HG02943 (cell line): Measurements from ENCODE around the gene CSRNP2.
"Not testable (repeated sequence)": the region's sequence is repeated elsewhere in the genome, so short reads cannot be mapped to it uniquely, and the experiment has no call there.

Experiments
- ATAC-seq: cut with Tn5 transposase; IDR thresholded peaks from one replicate; pipeline ENCODE4 v1.9.1; 2021; ENCODE audit warnings: mild to moderate bottlenecking, low read depth, moderate library complexity; ENCODE audit not compliant: unreplicated experiment

The CSRNP2 gene

GRCh38 chr12:51083126-51083833 lies at the start of gene CSRNP2:
Gene CSRNP2 (minus strand): TSS chr12:51083596. CDS start chr12:51076561, 7,035 bp downstream.
- ATAC-seq: peak; percentile 88

GRCh38 chr12:51132693-51133092 lies 49.3 kb upstream of the CSRNP2 start:
- no peak for ATAC-seq

GRCh38 chr12:51131745-51132521 lies 48.5 kb upstream of the CSRNP2 start:
- ATAC-seq: no peak

GRCh38 chr12:51128919-51129318 lies 45.5 kb upstream of the CSRNP2 start:
- ATAC-seq: no peak

- no peak for ATAC-seq
Measured at GRCh38 chr12:51127050-51127729, 43.8 kb upstream of the CSRNP2 start.

GRCh38 chr12:51126297-51126696 lies 42.9 kb upstream of the CSRNP2 start:
- no peak for ATAC-seq

GRCh38 chr12:51124504-51124903 lies 41.1 kb upstream of the CSRNP2 start:
- ATAC-seq: no peak

GRCh38 chr12:51122844-51123243 lies 39.4 kb upstream of the CSRNP2 start:
- ATAC-seq: no peak

GRCh38 chr12:51118706-51119105 lies 35.3 kb upstream of the CSRNP2 start:
- no peak for ATAC-seq

GRCh38 chr12:51115533-51115932 lies 32.1 kb upstream of the CSRNP2 start:
- no peak for ATAC-seq

GRCh38 chr12:51108136-51108535 lies 24.7 kb upstream of the CSRNP2 start:
- no peak for ATAC-seq

- ATAC-seq: no peak
Measured at GRCh38 chr12:51103977-51104376, 20.6 kb upstream of the CSRNP2 start.

- no peak for ATAC-seq
Measured at GRCh38 chr12:51098611-51099010, 15.2 kb upstream of the CSRNP2 start.

GRCh38 chr12:51090705-51091229 lies 7.4 kb upstream of the CSRNP2 start:
- ATAC-seq: no peak

GRCh38 chr12:51087818-51088217 lies 4.4 kb upstream of the CSRNP2 start:
- ATAC-seq: no peak

GRCh38 chr12:51086933-51087332 lies 3.5 kb upstream of the CSRNP2 start:
- no peak for ATAC-seq

- no peak for ATAC-seq
Measured at GRCh38 chr12:51085757-51086156, 2.4 kb upstream of the CSRNP2 start.

GRCh38 chr12:51082561-51083125 lies 753 bp downstream of the CSRNP2 start:
- ATAC-seq: no peak

- ATAC-seq: no peak
Measured at GRCh38 chr12:51081421-51081820, 2.0 kb downstream of the CSRNP2 start.

- ATAC-seq: no peak
Measured at GRCh38 chr12:51080136-51080535, 3.3 kb downstream of the CSRNP2 start.

- ATAC-seq: not testable (repeated sequence)
Measured at GRCh38 chr12:51078866-51079265, 4.5 kb downstream of the CSRNP2 start.
